SK-N-MC (cell line): Measurements from ENCODE around the gene TPM1.

Experiments used
- EZH2 ChIP-seq: fragments of 200-600 bp; sonication (generic); IDR thresholded peaks from one replicate; pipeline ENCODE4 v1.6.1; 2017; ENCODE audit warnings: antibody characterized with exemption
- POLR2AphosphoS5 ChIP-seq: IDR thresholded peaks from 2 replicates; pipeline ENCODE4 v1.6.1; 2012; ENCODE audit warnings: mild to moderate bottlenecking, low read depth, low read length, borderline replicate concordance

DNA sequence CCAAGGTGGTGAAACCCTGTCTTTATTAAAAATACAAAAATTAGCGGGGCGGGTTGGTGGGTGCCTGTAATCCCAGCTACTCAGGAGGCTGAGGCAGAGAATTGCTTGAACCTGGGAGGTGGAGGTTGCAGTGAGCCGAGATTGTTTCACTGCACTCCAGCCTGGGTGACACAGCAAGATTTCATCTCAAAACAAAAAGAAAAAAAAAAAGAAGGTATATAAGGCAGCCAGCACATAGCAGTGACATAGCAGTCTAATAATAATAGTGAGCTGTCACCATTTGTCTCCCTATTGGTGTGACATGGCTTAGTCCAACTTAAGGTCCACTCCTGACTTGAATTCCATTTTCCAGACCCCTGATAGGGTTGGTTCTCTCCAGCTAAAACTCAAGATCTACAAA lies 70.3 kb downstream of the TPM1 start:
- TF ChIP-seq EZH2 (no peak), POLR2AphosphoS5 (no peak)
